Endothelial cell of umbilical vein (primary cell): Measurements from ENCODE around the gene MRPL27. TPM values are rescaled to one million over a fixed set of nuclear protein-coding genes. Genes with fewer than 3 reads are reported as not detected.

Source experiments
- BruUV-seq: library from RNA; stranded (reverse); fragments of 400-500 nt; replicated peaks from 2 replicates; lab custom pipeline; 2021; lab: Mats Ljungman, UMichigan
- CTCF ChIA-PET: fragments of 300-600, 350-600 bp; sonication (Branson Sonifier 250); formaldehyde crosslinking; loops from one replicate; lab custom pipeline; 2021; ENCODE audit warnings: antibody characterized with exemption, inconsistent platforms; lab: Charles Lee
- POLR2A ChIA-PET: fragments of 300-600, 350-600 bp; sonication (Branson Sonifier 250); formaldehyde crosslinking; loops from one replicate; lab custom pipeline; 2021; ENCODE audit warnings: antibody characterized with exemption, inconsistent platforms; lab: Charles Lee
- DNase-seq: peaks from one replicate; pipeline ENCODE4 v3.0.0-alpha.2; 2011; ENCODE audit warnings: low read depth, low spot score
- FAIRE-seq: peaks from 2 replicates; lab custom pipeline; 2011; peaks lifted over from hg19 to GRCh38; lab: Jason Lieb, UNC
- H2AFZ ChIP-seq: 2 replicates; pipeline ENCODE4 v1.6.0; 2012; ENCODE audit warnings: low read depth, low read length, control low read depth, inconsistent platforms
- H3K27ac ChIP-seq: 2 replicates; pipeline ENCODE4 v1.5.1; 2011; ENCODE audit warnings: low read depth, mild to moderate bottlenecking, control low read depth, low read length, moderate library complexity; ENCODE audit not compliant: insufficient read depth
- H3K27me3 ChIP-seq, 2 experiments: 2 replicates each; pipeline versions ENCODE4 v1.6.0 to v1.6.1; 2011; ENCODE audit warnings: low read length in 2 of 2, mixed read lengths in 1 of 2; ENCODE audit not compliant: control insufficient read depth in 2 of 2, insufficient read depth in 2 of 2
- H3K36me3 ChIP-seq, 2 experiments: 2 replicates in 1 of 2; 3 replicates in 1 of 2; pipeline ENCODE4 v1.5.1; 2011; ENCODE audit warnings: low read length in 2 of 2, mild to moderate bottlenecking in 1 of 2, moderate library complexity in 1 of 2; ENCODE audit not compliant: control insufficient read depth in 2 of 2, insufficient read depth in 2 of 2; ENCODE audit errors: extremely low read depth in 1 of 2
- H3K4me1 ChIP-seq: 3 replicates; pipeline ENCODE4 v1.5.1; 2011; ENCODE audit warnings: mild to moderate bottlenecking, low read length; ENCODE audit not compliant: control insufficient read depth, insufficient read depth; ENCODE audit errors: extremely low read depth
- H3K4me2 ChIP-seq: 2 replicates; pipeline ENCODE4 v1.6.1; 2011; ENCODE audit warnings: low read length, control low read depth, mixed read lengths; ENCODE audit not compliant: insufficient read depth
- H3K4me3 ChIP-seq, 3 experiments: fragments of 200-600 bp in 1 of 3; sonication (generic), shearing (Covaris generic) in 1 of 3; replicated peaks in 1 of 3; 2 replicates each; pipeline ENCODE4 v1.5.1; 2011 to 2016; ENCODE audit warnings: control low read depth in 3 of 3, low read length in 3 of 3, mild to moderate bottlenecking in 2 of 3, inconsistent platforms in 1 of 3, low read depth in 1 of 3, moderate library complexity in 1 of 3; ENCODE audit not compliant: insufficient read depth in 1 of 3
- H3K79me2 ChIP-seq: 2 replicates; pipeline ENCODE4 v1.6.0; 2012; ENCODE audit warnings: low read length, inconsistent platforms; ENCODE audit not compliant: control insufficient read depth, insufficient read depth
- H3K9ac ChIP-seq: replicated peaks from 2 replicates; pipeline ENCODE3; 2011; ENCODE audit warnings: low read length, control low read depth; ENCODE audit not compliant: insufficient read depth; ENCODE audit errors: extremely low read depth
- H3K9me1 ChIP-seq: replicated peaks from 3 replicates; pipeline ENCODE4 v1.6.0; 2011; ENCODE audit warnings: mild to moderate bottlenecking, low read length; ENCODE audit not compliant: control insufficient read depth, insufficient read depth; ENCODE audit errors: extremely low read depth
- H3K9me3 ChIP-seq: replicated peaks from 2 replicates; pipeline ENCODE4 v1.5.1; 2012; ENCODE audit warnings: low read length, inconsistent platforms; ENCODE audit not compliant: control insufficient read depth, insufficient read depth
- H4K20me1 ChIP-seq: replicated peaks from 2 replicates; pipeline ENCODE3; 2011; ENCODE audit warnings: mild to moderate bottlenecking, low read length; ENCODE audit not compliant: control insufficient read depth, insufficient read depth; ENCODE audit errors: extremely low read depth
- JUN ChIP-seq: IDR thresholded peaks from 2 replicates; pipeline ENCODE4 v1.6.1; 2011; ENCODE audit warnings: borderline replicate concordance, low read depth; ENCODE audit not compliant: insufficient read length, insufficient read depth
- dilution Hi-C: fragments of 300-500 bp; cut with MboI; formaldehyde crosslinking; loops from one replicate; pipeline ENCODE4 v1.15.0; 2019; ENCODE audit warnings: low sequenced_read_pairs; ENCODE audit not compliant: extremely low pct_ligation_motif_present
- intact Hi-C: fragments of 100-400 bp; cut with micrococcal nuclease; formaldehyde crosslinking; loops from one replicate; pipeline ENCODE4 v1.10.0; 2022
- polyA plus RNA-seq, 4 experiments: library from polyadenylated mRNA; depleted of rRNA in 3 of 4; stranded (reverse) in 3 of 4; unstranded in 1 of 4; fragments of >200 nt; gene quantifications; 2 replicates each; pipeline versions ENCODE4 v1.2.1 to v1.2.3, GENCODE V29; 2011 to 2012; ENCODE audit warnings: missing spikeins in 1 of 4
- total RNA-seq: library from RNA; stranded (reverse); gene quantifications from 2 replicates; pipeline ENCODE4 v1.2.3, GENCODE V29; 2021
- TF ChIP-seq, protein P1 (sequence below), 2 donors: IDR thresholded peaks; 1 replicate in 1 of 2; 2 replicates in 1 of 2; pipeline ENCODE4 v1.5.1; 2011; ENCODE audit warnings: low read length in 2 of 2, mild to moderate bottlenecking in 2 of 2, moderate library complexity in 2 of 2, control low read depth in 1 of 2, inconsistent platforms in 1 of 2, low read depth in 1 of 2; ENCODE audit not compliant: insufficient read depth in 1 of 2; ENCODE audit errors: extremely low read depth in 1 of 2

The MRPL27 gene
- total and polyA plus RNA-seq, 2 donors (not counting 3 experiments of a cell fraction or from before 2014, with no cell fraction given): 76.2 to 158 TPM

DNA sequence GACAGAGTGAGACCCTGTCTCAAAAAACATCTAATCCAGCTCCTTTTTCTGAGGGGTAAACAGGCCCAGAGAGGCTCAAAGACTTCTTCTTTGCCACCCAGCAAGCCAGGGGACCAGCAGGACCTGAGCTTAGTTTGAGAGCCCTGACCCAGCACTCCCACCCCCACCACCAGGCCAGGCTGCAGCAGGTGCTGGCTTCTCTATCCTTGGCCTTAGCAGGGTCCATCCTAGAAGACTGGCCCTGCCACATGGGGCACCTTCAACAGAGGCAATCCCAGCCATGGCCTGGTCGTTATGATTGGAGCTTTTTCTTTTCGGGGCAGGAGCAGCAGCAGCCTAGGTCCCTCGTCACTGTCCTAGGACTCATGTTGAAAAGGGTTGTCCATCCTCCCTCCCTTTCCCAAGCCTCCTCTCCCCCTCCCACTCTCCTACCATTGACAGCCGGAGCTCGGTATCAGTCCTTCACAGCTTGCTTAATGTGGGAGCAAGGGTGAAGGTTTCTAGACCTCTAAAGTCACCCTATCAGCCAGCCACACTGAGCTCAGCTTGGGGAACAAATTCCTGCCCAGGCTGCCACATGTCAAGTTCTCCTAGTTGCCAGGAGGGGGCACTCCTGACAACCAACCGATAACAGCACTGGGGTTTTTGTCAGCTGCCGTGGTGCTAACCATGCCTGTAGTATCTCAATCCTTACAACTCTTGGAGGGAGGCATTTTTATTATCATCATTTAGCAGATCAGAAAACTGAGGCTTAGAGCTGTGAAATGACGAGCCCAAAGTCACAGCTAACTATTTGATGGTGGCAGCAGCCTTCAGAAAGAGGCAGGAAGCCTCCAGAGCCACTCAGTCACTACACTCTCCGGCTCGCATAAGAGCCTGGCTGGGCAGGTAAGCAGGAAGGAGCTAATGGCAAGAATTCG, 11.2 kb downstream of the MRPL27 start:
- no peak overlapping the region for H3K4me2 ChIP-seq
- H3K9me1 ChIP-seq: no peaks in the 10 kb centered on the region
- no peaks in the 10 kb centered on the region for H3K4me1 ChIP-seq
- no peaks in the 10 kb centered on the region for H3K27me3 ChIP-seq
- TF ChIP-seq, protein P1, sequence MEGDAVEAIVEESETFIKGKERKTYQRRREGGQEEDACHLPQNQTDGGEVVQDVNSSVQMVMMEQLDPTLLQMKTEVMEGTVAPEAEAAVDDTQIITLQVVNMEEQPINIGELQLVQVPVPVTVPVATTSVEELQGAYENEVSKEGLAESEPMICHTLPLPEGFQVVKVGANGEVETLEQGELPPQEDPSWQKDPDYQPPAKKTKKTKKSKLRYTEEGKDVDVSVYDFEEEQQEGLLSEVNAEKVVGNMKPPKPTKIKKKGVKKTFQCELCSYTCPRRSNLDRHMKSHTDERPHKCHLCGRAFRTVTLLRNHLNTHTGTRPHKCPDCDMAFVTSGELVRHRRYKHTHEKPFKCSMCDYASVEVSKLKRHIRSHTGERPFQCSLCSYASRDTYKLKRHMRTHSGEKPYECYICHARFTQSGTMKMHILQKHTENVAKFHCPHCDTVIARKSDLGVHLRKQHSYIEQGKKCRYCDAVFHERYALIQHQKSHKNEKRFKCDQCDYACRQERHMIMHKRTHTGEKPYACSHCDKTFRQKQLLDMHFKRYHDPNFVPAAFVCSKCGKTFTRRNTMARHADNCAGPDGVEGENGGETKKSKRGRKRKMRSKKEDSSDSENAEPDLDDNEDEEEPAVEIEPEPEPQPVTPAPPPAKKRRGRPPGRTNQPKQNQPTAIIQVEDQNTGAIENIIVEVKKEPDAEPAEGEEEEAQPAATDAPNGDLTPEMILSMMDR (IDR thresholded peaks at IDR 0.05; ENCODE audit: extremely low read depth in 1 of 2, insufficient read depth in 1 of 2, low read depth in 1 of 2, low read length in 2 of 2): peak; percentile 77 to 84
- TF ChIP-seq JUN: no peak
- POLR2A ChIA-PET: no interaction called here
- no peaks in the 10 kb centered on the region for H4K20me1 ChIP-seq
- H3K9me3 ChIP-seq: no peaks in the 10 kb centered on the region
- CTCF ChIA-PET: interaction anchor here (0.8 to 4.2 kb wide), 16 partner anchors 9 to 192 kb away, joined by 3 to 30 read pairs (median 6); partner anchors contain the start of genes EME1, LRRC59, MRPL27 and RSAD1
- intact Hi-C loops: loop anchor here (1.0 kb wide), 2 partner anchors 10 to 117 kb away; no protein-coding TSS in a partner anchor
- DNase-seq (peak; percentile 61), FAIRE-seq (peak; percentile 92)
- no TSS peak for BruUV-seq
- no peak overlapping the region for H3K9ac ChIP-seq
- peaks cover 0 to 27% of the 10 kb centered on the region in 2 experiments for H3K36me3 ChIP-seq
- H3K79me2 ChIP-seq: no peaks in the 10 kb centered on the region
- H3K27ac ChIP-seq: no peak overlapping the region
- H3K4me3 ChIP-seq: no peak overlapping the region
- H2AFZ ChIP-seq: no peak overlapping the region
- dilution Hi-C loops: no loop called here
